COR-L47 (cell line): ENCODE measurements around the gene CLIC4.
"Not testable (repeated sequence)": the region's sequence is repeated elsewhere in the genome, so short reads cannot be mapped to it uniquely, and the experiment has no call there.

Experiments used
- DNase-seq: peaks from one replicate; lab custom pipeline; 2025; lab: John Stamatoyannopoulos, UW

The CLIC4 gene

DNA sequence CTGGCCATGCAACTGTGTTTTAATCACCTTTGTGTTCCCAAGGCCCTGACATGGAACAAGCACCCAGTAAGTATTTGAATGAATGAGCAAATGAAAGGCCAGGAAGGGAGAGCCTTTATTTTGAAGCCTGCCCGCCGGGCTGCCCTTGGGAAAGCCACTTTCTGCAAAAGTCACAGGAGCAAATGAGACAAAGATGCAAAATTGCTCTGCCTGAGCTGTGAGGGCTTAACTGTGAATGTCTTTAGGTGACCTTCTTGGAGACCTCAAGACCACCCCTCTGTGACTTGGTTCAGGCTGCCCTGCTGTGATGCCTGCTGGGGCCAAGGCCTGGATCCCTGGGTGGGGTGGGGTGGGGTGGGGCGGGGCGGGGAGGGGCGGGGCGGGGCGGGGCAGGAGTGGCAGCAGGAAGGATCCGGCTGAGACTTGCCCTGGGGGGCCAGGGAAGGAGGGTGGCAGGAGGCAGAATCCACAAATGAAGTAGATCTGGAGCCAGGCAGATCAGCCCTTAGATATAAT lies 130.8 kb downstream of the CLIC4 start:
- DNase-seq = no peak

DNA sequence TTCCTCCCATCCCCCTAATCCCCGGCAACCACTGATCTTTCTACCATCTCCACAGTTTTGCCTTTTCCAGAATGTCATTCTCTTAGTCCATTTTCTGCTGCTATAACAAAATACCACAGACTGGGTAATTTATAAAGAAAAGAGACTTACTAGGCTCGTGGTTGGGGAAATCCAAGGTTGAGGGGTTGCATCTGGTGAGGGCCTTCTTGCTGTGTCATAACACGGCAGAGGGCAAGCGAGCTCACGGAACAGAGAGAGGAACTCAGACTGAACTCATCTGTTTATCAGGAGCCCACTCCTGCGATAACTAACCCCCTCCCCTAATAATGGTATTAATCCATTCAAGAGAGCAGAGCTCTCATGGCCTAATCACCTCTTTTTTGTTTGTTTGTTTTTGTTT lies 132.8 kb downstream of the CLIC4 start:
- DNase-seq = no peak

DNA sequence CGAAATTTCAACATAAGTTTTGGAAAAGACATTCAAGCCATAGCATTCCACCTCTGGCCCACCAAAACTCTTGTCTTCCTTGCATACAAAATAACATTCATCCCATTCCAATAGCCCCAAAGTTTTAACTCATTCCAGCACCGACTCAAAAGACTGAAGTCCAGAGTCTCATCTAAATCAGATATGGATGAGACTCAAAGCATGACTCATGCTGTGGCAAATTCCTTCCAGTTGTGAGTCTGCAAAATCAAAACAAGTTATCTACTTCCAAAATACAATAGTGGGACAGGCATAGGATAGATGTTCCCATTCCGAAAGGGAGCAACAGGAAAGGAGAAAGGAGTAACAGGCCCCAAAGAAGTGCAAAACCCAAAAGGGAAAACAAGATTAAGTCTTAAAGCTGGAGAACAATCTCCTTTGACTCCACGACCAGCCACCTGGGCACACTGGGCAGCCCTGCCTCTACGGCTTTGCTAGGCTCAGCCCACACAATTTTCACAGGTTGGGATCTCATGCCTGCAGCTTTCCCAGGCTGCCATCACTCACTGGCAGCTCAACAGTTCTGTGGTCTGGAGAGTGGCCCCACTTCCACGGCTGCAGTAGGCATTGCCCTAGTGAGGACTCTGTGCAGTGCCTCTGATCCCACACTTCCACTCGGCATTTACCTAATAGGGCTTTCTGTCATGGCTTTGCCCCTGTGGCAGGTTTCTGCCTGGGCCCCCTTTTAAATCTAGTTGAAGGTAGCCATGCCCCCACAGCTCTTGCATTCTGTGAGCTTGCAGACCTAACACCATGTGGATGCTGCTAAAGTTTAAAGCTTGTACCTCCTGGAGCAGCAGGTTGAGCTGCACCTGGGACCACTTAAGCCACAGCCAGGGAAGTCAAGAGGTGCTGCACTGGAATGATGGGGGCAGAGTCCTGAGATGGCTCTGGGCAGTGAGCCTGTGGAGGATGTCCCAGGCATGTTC lies 133.8 kb downstream of the CLIC4 start:
- no peak for DNase-seq

DNA sequence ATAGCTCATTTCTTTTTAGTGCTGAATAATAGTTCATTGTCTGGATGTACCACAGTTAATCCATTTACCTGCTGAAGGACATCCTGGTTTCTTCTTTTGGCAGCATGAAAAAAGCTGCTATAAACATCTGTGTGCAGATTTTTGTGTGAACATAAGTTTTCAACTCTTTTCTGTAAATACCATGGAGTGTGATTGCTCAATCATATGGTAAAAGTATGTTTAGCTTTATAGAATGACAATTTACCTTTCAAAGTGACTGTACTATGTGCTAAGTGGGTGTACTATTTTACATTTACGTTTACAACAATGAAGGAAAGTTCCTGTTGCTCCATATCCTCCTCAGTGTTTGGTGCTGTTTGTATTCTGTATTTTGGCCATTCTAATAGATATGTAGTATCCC lies 135.8 kb downstream of the CLIC4 start:
- DNase-seq = no peak

DNA sequence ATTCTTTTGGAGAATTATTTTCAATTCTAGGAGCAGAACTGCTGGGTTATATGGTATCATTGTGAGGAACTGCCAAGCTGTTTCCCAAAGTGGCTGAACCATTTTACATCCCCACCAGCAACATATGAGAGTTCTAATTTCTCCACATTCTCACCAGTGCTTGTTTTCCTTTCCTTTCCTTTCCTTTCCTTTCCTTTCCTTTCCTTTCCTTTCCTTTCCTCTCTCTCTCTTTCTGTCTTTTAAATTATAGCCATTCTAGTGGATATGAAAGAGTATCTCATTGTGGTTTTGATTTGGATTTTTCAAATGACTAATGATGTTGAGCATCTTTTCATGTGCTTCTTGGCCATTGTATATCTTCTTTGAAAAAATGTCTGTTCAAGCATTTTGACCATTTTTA lies 139.5 kb downstream of the CLIC4 start:
- DNase-seq = no peak

DNA sequence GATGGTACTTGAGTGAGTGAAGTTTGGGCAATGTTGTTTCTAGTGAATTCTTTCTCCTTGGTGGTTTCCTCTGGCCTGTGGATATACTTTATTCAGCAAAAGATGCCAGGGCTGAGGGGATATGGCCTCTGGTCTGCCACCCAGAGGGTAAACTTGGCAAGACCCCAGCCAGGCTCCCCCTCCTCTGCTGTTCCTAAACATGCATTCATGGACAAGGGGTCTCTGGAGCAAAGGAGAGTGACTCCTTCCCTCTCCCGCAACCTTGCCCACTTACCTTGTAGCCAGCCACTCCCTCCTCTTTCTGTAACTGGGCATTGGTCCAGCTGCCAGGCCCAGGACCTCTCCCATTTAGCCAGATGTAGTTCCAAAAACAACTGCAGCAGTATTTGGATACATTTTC lies 141.0 kb downstream of the CLIC4 start:
- DNase-seq = no peak

DNA sequence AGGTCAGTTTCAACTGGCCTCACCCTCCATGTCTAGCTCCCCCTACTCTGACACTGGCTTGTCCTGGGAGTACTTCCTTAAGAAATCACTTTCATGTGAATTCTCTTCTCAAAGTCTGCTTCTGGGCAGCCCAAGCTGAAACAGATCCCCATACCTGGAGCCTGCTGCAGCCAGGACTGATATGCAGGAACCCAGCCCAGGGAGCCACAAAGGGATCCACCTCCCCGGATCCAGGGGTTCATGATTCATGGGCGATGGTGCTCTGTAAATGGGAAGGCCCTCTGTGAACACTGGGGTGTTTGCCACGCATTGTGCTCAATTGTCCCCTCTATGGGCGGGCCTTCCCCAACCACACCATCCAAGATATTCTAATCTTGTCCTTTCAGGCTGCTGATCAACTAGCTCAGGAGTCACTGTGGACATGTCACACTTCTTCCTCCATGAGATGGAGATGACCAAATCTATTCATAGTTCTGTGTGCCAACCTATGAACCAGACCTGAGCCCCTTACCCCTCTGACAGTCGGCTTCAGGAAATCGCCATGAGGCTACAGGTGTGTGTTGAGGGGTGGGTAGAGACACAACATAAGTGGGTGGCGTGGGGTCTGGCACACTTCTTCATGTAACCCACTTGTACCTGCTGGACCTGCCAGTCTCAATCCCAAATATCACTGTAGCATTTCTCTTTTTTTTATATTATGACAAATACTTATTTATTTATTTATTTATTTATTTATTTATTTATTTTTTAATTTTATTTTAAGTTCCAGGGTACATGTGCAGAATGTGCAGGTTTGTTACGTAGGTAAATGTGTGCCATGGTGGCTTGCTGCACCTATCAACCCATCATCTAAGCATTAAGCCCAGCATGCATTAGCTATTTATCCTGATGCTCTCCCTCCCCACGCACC lies 143.1 kb downstream of the CLIC4 start:
- no peak for DNase-seq

DNA sequence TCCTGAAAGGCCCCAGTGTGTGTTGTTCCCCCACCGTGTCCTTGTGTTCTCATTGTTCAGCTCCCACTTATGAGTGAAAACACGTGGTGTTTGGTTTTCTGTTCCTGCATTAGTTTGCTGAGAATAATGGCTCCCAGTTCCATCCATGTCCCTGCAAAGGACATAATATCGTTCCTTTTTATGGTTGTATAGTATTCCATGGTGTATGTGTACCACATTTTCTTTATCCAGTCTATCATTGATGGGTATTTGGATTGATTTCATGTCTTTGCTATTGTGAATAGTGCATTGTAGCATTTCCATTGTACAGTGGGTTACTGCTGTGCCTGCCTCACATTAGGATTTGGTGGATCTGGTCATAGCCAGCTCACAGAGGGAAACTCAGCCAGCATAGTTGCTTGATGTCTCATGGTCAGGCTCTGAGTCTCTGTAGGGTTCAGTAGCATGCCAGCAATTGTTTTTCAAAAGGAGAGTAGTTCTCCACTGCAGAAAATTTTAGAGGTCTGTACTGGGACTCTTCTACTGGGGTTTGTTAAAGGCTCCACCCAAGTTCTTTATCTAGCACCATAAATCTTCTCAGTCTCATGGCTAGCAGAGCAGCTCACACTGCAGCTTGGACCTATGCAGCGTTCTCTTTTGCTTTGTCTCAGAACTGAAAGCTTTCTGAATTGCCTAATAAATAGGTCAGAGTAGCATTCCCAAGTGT lies 143.9 kb downstream of the CLIC4 start:
- no peak for DNase-seq

DNA sequence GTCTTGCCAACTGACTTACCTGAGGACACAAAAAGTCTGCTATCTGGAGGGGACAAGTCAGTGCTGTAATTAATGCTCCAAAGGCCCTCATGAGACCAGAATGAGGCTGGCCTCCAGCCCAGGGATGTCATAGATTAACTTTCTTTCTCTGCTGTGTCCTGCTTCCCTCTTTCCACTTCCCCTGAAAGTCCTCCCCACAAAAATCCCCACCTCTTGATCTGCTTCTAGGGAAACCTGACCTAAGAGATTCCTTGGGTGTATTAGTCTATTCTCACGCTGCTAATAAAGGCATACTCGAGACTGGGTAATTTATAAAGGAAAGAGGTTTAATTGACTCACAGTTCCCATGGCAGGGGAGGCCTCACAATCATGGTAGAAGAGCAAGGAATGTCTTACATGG lies 145.6 kb downstream of the CLIC4 start:
- DNase-seq = no peak

DNA sequence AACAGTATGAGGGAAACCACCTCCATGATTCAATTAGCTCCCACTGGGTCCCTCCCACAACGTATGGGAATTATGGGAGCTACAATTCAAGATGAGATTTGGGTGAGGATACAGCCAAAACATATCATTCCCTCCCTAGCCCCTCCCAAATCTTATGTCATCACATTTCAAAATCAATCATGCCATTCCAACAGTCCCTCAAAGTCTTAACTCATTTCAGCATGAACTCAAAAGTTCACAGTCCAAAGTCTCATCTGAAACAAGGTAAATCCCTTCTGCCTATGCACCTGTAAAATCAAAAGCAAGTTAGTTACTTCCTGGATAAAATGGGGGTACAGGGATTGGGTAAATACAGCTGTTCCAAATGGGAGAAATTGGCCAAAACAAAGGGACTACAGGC lies 146.1 kb downstream of the CLIC4 start:
- not testable (repeated sequence) for DNase-seq

DNA sequence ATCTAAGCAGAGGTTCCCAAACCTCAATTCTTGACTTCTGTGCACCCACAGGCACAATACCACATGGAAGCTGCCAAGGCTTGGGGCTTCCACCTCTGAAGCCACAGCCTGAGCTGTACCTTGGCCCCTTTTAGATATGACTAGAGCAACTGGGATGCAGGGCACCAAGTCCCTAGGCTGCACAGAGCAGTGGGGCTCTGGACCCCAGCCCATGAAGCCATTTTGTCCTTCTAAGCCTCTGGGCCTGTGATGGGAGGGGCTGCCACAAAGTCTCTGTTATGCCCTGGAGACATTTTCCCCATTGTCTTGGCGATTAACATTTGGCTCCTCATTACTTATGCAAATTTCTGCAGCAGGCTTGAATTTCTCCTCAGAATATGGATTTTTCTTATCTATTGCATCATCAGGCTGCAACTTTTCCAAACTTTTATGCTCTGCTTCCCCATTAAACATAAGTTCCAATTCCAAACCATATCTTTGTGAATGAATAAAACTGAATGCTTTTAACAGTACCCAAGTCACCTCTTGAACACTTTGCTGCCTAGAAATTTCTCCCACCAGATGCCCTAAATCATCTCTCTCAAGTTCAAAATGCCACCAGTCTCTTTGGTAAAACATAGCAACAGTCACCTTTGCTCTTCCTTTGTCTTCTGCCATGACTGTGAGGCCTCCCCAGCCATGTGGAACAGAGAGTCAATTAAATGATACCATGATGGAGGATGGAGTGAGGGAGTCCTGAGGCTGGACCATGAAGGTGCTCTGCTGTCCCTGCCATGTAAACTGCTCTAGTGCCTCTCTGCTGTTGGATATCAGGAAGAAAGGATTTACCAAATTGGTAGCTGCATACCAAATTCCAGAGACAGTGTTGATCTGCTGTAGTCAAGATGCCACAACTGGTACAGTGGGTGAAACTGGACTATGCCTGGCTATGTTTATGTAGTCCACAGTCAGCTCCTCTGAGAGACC lies 147.2 kb downstream of the CLIC4 start:
- no peak for DNase-seq

DNA sequence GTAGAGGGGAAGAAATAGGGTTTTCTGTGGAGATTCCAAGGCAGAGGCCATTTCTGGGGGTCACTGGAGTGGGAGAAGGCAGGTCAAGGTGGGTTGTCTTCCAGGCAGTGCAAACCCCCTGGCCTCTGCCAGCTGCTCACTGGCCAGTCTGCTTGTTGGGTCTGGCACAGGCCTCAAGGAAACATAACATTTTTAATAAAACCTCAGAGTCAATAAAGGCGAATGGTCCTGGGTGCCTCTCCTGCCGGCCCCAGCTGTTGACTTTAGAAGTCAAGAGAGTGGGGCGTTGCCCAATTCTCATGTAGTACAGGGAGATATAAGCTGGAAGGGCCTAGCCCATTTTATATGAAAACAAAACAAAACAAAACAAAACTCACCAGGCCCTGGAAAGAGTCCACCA lies 148.2 kb downstream of the CLIC4 start:
- no peak for DNase-seq
